Measurements from ENCODE around the gene TMEM37. TPM values are rescaled to one million over a fixed set of nuclear protein-coding genes. Genes with fewer than 3 reads are reported as not detected.

Gene TMEM37
- total and polyA plus RNA-seq, 2 of the 8 experiments (the other 6 are each of a cell fraction or from before 2014, with no cell fraction given) = 11.0 to 16.2 TPM

DNA sequence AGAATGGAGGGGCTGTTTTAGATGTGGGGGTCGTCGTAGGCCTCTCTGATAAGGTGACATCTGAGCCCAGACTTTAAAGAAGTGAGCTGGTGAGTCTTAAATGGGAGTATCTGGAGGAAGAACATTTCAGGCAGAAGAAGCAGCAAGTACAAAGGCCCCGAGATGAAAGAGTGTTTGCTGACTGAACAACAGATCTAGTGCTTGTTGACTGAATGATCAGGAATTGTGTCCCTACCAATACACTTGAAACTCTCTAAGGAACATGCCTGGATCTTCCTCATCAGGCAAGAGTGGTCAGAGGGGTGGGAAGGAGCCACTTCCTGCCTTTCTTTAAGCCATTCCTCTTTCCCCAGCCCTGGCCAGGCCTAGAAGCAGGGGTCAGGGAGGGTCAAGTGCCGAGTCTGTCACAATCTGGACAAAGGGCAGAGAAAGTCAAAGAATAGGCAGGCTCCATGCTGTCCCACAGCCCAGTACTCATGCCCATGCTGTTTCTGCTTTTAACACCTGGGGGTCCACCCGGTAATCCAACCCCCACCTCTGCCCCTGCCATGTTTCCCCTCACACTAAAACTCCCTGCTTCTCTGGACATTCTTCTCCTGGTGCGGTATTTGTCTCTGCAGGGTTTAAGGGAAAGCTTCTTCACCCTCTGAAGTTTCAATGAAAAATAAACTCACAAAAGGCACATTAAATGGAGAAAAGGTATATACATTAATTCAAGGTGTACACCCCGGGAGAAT lies 3.0 kb upstream of the TMEM37 start (continued):
- TF ChIP-seq CHD7 (IDR thresholded peaks at IDR 0.05; ENCODE audit: insufficient replicate concordance, low read length) = no peak
